ENCODE measurements around the gene KRT38.

The KRT38 gene

GRCh38 chr17:41421116-41421515 lies 19.7 kb downstream of the KRT38 start:
- Histone ChIP-seq H3K4me3 (ENCODE audit: low read length) (no peak overlapping the region), H3K9me3 (ENCODE audit: insufficient read depth, low read depth, low read length) (no peaks in the 10 kb centered on the region), H3K27ac (ENCODE audit: low read depth, low read length) (no peak overlapping the region), H3K27me3 (ENCODE audit: insufficient read depth, low read length) (no peaks in the 10 kb centered on the region), H3K9ac (ENCODE audit: low read depth, low read length) (no peak overlapping the region), H3K4me1 (ENCODE audit: insufficient read depth, low read length) (no peaks in the 10 kb centered on the region), H3K36me3 (ENCODE audit: insufficient read depth, low read length) (no peaks in the 10 kb centered on the region)
- WGBS = 92% methylated on average over 9 of the region's 9 CpGs

- H3K4me3 ChIP-seq (ENCODE audit: low read length) = no peak overlapping the region
- no peak overlapping the region for H3K9ac ChIP-seq (ENCODE audit: low read depth, low read length)
- no peaks in the 10 kb centered on the region for H3K36me3 ChIP-seq (ENCODE audit: insufficient read depth, low read length)
- H3K9me3 ChIP-seq (ENCODE audit: insufficient read depth, low read depth, low read length) = no peaks in the 10 kb centered on the region
- H3K27ac ChIP-seq (ENCODE audit: low read depth, low read length) = no peak overlapping the region
- no peaks in the 10 kb centered on the region for H3K4me1 ChIP-seq (ENCODE audit: insufficient read depth, low read length)
- WGBS = 97% methylated on average over 3 of the region's 4 CpGs
- H3K27me3 ChIP-seq (ENCODE audit: insufficient read depth, low read length) = no peaks in the 10 kb centered on the region
Measured at GRCh38 chr17:41420134-41420533, 20.6 kb downstream of the KRT38 start.

- H3K4me3 ChIP-seq (ENCODE audit: low read length) = no peak overlapping the region
- H3K9ac ChIP-seq (ENCODE audit: low read depth, low read length) = no peak overlapping the region
- H3K27me3 ChIP-seq (ENCODE audit: insufficient read depth, low read length) = no peaks in the 10 kb centered on the region
- H3K4me1 ChIP-seq (ENCODE audit: insufficient read depth, low read length) = no peaks in the 10 kb centered on the region
- H3K27ac ChIP-seq (ENCODE audit: low read depth, low read length) = no peak overlapping the region
- no peaks in the 10 kb centered on the region for H3K9me3 ChIP-seq (ENCODE audit: insufficient read depth, low read depth, low read length)
- WGBS = 95% methylated on average over 4 of the region's 4 CpGs
- no peaks in the 10 kb centered on the region for H3K36me3 ChIP-seq (ENCODE audit: insufficient read depth, low read length)
Measured at GRCh38 chr17:41419716-41420115, 21.1 kb downstream of the KRT38 start.

GRCh38 chr17:41418116-41418860 lies 22.5 kb downstream of the KRT38 start:
- Histone ChIP-seq H3K27ac (ENCODE audit: low read depth, low read length) (no peak overlapping the region), H3K9ac (ENCODE audit: low read depth, low read length) (no peak overlapping the region), H3K4me3 (ENCODE audit: low read length) (no peak overlapping the region), H3K9me3 (ENCODE audit: insufficient read depth, low read depth, low read length) (no peaks in the 10 kb centered on the region), H3K36me3 (ENCODE audit: insufficient read depth, low read length) (no peaks in the 10 kb centered on the region), H3K4me1 (ENCODE audit: insufficient read depth, low read length) (peaks cover 5% of the 10 kb centered on the region; the same call in 1 of the 2 replicates), H3K27me3 (ENCODE audit: insufficient read depth, low read length) (no peaks in the 10 kb centered on the region)
- 95% methylated on average over 7 of the region's 7 CpGs for WGBS

GRCh38 chr17:41417576-41418015 lies 23.2 kb downstream of the KRT38 start:
- no peaks in the 10 kb centered on the region for H3K9me3 ChIP-seq (ENCODE audit: insufficient read depth, low read depth, low read length)
- no peak overlapping the region for H3K4me3 ChIP-seq (ENCODE audit: low read length)
- no peak overlapping the region for H3K9ac ChIP-seq (ENCODE audit: low read depth, low read length)
- H3K27ac ChIP-seq (ENCODE audit: low read depth, low read length) = no peak overlapping the region
- H3K36me3 ChIP-seq (ENCODE audit: insufficient read depth, low read length) = no peaks in the 10 kb centered on the region
- 55% methylated on average over 4 of the region's 4 CpGs for WGBS
- H3K4me1 ChIP-seq (ENCODE audit: insufficient read depth, low read length) = peaks cover 11% of the 10 kb centered on the region; the same call in 1 of the 2 replicates
- H3K27me3 ChIP-seq (ENCODE audit: insufficient read depth, low read length) = no peaks in the 10 kb centered on the region

- peaks cover 14% of the 10 kb centered on the region; the same call in 1 of the 2 replicates for H3K4me1 ChIP-seq (ENCODE audit: insufficient read depth, low read length)
- no peaks in the 10 kb centered on the region for H3K36me3 ChIP-seq (ENCODE audit: insufficient read depth, low read length)
- H3K9ac ChIP-seq (ENCODE audit: low read depth, low read length) = no peak overlapping the region
- H3K27me3 ChIP-seq (ENCODE audit: insufficient read depth, low read length) = no peaks in the 10 kb centered on the region
- no peak overlapping the region for H3K27ac ChIP-seq (ENCODE audit: low read depth, low read length)
- H3K9me3 ChIP-seq (ENCODE audit: insufficient read depth, low read depth, low read length) = no peaks in the 10 kb centered on the region
- H3K4me3 ChIP-seq (ENCODE audit: low read length) = no peak overlapping the region
- WGBS = 95% methylated on average over 6 of the region's 6 CpGs
Measured at GRCh38 chr17:41417127-41417526, 23.7 kb downstream of the KRT38 start.

- H3K9ac ChIP-seq (ENCODE audit: low read depth, low read length) = no peak overlapping the region
- 97% methylated on average over 5 of the region's 5 CpGs for WGBS
- H3K27me3 ChIP-seq (ENCODE audit: insufficient read depth, low read length) = no peaks in the 10 kb centered on the region
- H3K4me1 ChIP-seq (ENCODE audit: insufficient read depth, low read length) = peaks cover 20% of the 10 kb centered on the region; the same call in 1 of the 2 replicates
- H3K4me3 ChIP-seq (ENCODE audit: low read length) = no peak overlapping the region
- H3K27ac ChIP-seq (ENCODE audit: low read depth, low read length) = no peak overlapping the region
- no peaks in the 10 kb centered on the region for H3K36me3 ChIP-seq (ENCODE audit: insufficient read depth, low read length)
- H3K9me3 ChIP-seq (ENCODE audit: insufficient read depth, low read depth, low read length) = no peaks in the 10 kb centered on the region
Measured at GRCh38 chr17:41416479-41416878, 24.3 kb downstream of the KRT38 start.

- H3K27me3 ChIP-seq (ENCODE audit: insufficient read depth, low read length) = no peaks in the 10 kb centered on the region
- H3K27ac ChIP-seq (ENCODE audit: low read depth, low read length) = no peak overlapping the region
- H3K4me1 ChIP-seq (ENCODE audit: insufficient read depth, low read length) = peaks cover 20% of the 10 kb centered on the region; the same call in 1 of the 2 replicates
- no peaks in the 10 kb centered on the region for H3K9me3 ChIP-seq (ENCODE audit: insufficient read depth, low read depth, low read length)
- 89% methylated on average over 3 of the region's 3 CpGs for WGBS
- no peaks in the 10 kb centered on the region for H3K36me3 ChIP-seq (ENCODE audit: insufficient read depth, low read length)
- H3K4me3 ChIP-seq (ENCODE audit: low read length) = no peak overlapping the region
- no peak overlapping the region for H3K9ac ChIP-seq (ENCODE audit: low read depth, low read length)
Measured at GRCh38 chr17:41415833-41416335, 24.9 kb downstream of the KRT38 start.

- no peaks in the 10 kb centered on the region for H3K27me3 ChIP-seq (ENCODE audit: insufficient read depth, low read length)
- H3K36me3 ChIP-seq (ENCODE audit: insufficient read depth, low read length) = no peaks in the 10 kb centered on the region
- H3K4me3 ChIP-seq (ENCODE audit: low read length) = no peak overlapping the region
- WGBS = 91% methylated on average over 4 of the region's 4 CpGs
- H3K9me3 ChIP-seq (ENCODE audit: insufficient read depth, low read depth, low read length) = no peaks in the 10 kb centered on the region
- no peak overlapping the region for H3K9ac ChIP-seq (ENCODE audit: low read depth, low read length)
- peaks cover 20% of the 10 kb centered on the region; the same call in 1 of the 2 replicates for H3K4me1 ChIP-seq (ENCODE audit: insufficient read depth, low read length)
- H3K27ac ChIP-seq (ENCODE audit: low read depth, low read length) = no peak overlapping the region
Measured at GRCh38 chr17:41415411-41415810, 25.4 kb downstream of the KRT38 start.

GRCh38 chr17:41413982-41414381 lies 26.8 kb downstream of the KRT38 start:
- Histone ChIP-seq H3K4me1 (ENCODE audit: insufficient read depth, low read length) (peaks cover 20% of the 10 kb centered on the region; the same call in 1 of the 2 replicates), H3K36me3 (ENCODE audit: insufficient read depth, low read length) (no peaks in the 10 kb centered on the region), H3K27ac (ENCODE audit: low read depth, low read length) (no peak overlapping the region), H3K9ac (ENCODE audit: low read depth, low read length) (no peak overlapping the region), H3K4me3 (ENCODE audit: low read length) (no peak overlapping the region), H3K9me3 (ENCODE audit: insufficient read depth, low read depth, low read length) (no peaks in the 10 kb centered on the region), H3K27me3 (ENCODE audit: insufficient read depth, low read length) (no peaks in the 10 kb centered on the region)
- 92% methylated on average over 2 of the region's 2 CpGs for WGBS

GRCh38 chr17:41413353-41413957 lies 27.3 kb downstream of the KRT38 start:
- Histone ChIP-seq H3K27me3 (ENCODE audit: insufficient read depth, low read length) (no peaks in the 10 kb centered on the region), H3K9ac (ENCODE audit: low read depth, low read length) (no peak overlapping the region), H3K27ac (ENCODE audit: low read depth, low read length) (no peak overlapping the region), H3K4me3 (ENCODE audit: low read length) (no peak overlapping the region), H3K36me3 (ENCODE audit: insufficient read depth, low read length) (no peaks in the 10 kb centered on the region), H3K4me1 (ENCODE audit: insufficient read depth, low read length) (peaks cover 20% of the 10 kb centered on the region; the same call in 1 of the 2 replicates), H3K9me3 (ENCODE audit: insufficient read depth, low read depth, low read length) (no peaks in the 10 kb centered on the region)
- WGBS = 47% methylated on average over 5 of the region's 5 CpGs
